Hepatocyte (in vitro differentiated cells): ENCODE measurements around the gene AUTS2.

Experiments used
- EZH2 ChIP-seq: fragments of 200-600 bp; sonication (generic); IDR thresholded peaks from 2 replicates; pipeline ENCODE4 v1.6.1; 2016; ENCODE audit warnings: antibody characterized with exemption, mild to moderate bottlenecking, borderline replicate concordance
- TF ChIP-seq, protein P1 (sequence below): fragments of 200-600 bp; sonication (generic); IDR thresholded peaks from 2 replicates; pipeline ENCODE4 v1.5.1; 2016; ENCODE audit warnings: antibody characterized with exemption, mild to moderate bottlenecking; ENCODE audit not compliant: poor library complexity

DNA sequence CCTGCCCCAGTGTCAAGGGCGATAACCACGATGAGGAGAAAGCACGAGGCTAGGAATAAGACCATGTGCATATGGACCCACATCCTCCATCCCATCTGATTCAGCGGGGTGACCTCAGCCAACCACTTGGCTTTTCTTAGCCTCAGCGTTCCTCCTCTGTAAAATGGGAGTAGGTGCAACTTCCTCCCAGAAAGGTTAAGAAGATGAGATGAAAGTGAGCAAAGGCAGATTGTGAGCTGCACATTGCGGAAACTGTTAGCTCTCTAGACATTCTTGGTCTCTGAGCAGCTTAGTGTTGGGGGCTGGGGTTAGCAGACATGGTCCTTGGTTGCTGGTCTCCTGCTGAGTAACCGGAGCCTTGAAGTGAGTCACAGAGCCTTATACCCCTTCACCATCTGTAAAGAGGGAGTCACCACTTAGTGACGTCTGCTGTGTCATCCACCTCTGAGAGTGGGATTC lies 1036.4 kb downstream of the AUTS2 start:
- TF ChIP-seq, protein P1, sequence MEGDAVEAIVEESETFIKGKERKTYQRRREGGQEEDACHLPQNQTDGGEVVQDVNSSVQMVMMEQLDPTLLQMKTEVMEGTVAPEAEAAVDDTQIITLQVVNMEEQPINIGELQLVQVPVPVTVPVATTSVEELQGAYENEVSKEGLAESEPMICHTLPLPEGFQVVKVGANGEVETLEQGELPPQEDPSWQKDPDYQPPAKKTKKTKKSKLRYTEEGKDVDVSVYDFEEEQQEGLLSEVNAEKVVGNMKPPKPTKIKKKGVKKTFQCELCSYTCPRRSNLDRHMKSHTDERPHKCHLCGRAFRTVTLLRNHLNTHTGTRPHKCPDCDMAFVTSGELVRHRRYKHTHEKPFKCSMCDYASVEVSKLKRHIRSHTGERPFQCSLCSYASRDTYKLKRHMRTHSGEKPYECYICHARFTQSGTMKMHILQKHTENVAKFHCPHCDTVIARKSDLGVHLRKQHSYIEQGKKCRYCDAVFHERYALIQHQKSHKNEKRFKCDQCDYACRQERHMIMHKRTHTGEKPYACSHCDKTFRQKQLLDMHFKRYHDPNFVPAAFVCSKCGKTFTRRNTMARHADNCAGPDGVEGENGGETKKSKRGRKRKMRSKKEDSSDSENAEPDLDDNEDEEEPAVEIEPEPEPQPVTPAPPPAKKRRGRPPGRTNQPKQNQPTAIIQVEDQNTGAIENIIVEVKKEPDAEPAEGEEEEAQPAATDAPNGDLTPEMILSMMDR, result no peak
- TF ChIP-seq EZH2, result no peak
